ENCODE data around the gene SIK3. TPM values are rescaled to one million over a fixed set of nuclear protein-coding genes. Genes with fewer than 3 reads are reported as not detected.

SIK3 gene
- total RNA-seq, 1 experiment from 2014 or later, result 31.4 TPM

- no peak overlapping the region for H3T11ph ChIP-seq (ENCODE audit: low read length)
- Mint-ChIP-seq H3K9me3 (no peaks in the 10 kb centered on the region), H3K27me3 (ENCODE audit: low read depth) (no peaks in the 10 kb centered on the region), H3K36me3 (ENCODE audit: insufficient read depth in 1 of 3, low read depth in 3 of 3) (no peaks in the 10 kb centered on the region), H3K4me1 (peaks cover 12 to 24% of the 10 kb centered on the region in 2 experiments), H3K4me3 (no peak overlapping the region), H3K27ac (no peak overlapping the region)
- no peak overlapping the region for H2BK12ac ChIP-seq (ENCODE audit: insufficient read length, low read depth, low read length)
- H2BK120ac ChIP-seq (ENCODE audit: low read depth, low read length, poor library complexity, severe bottlenecking), result no peak overlapping the region
- H3K14ac ChIP-seq (ENCODE audit: insufficient read depth, low read length), result no peak overlapping the region
- no peaks in the 10 kb centered on the region for H3K23me2 ChIP-seq (ENCODE audit: insufficient read length, low read depth, low read length, poor library complexity, severe bottlenecking)
- H3K27ac ChIP-seq (ENCODE audit: insufficient read length, low read depth, low read length), result no peak overlapping the region
- DNase-seq, result no peak
- H4K91ac ChIP-seq (ENCODE audit: insufficient read length, low read depth, low read length), result no peak overlapping the region
- no peak overlapping the region for H3K56ac ChIP-seq (ENCODE audit: insufficient read length, low read depth, low read length)
- no peaks in the 10 kb centered on the region for H3K79me1 ChIP-seq (ENCODE audit: insufficient read depth, low read depth, low read length, poor library complexity, severe bottlenecking)
- H4K5ac ChIP-seq (ENCODE audit: insufficient read length, low read depth, low read length), result no peak overlapping the region
- H2BK5ac ChIP-seq (ENCODE audit: insufficient read length, low read length), result no peak overlapping the region
- TF ChIP-seq CTCF (conservative IDR thresholded peaks at IDR 0.05), result no peak
- peaks cover 2% of the 10 kb centered on the region; the same call in 1 of the 2 replicates for H3K79me2 ChIP-seq (ENCODE audit: insufficient read depth, low read length)
- H3K27me3 ChIP-seq (ENCODE audit: insufficient read depth, low read length), result no peaks in the 10 kb centered on the region
- no peaks in the 10 kb centered on the region for H3K9me3 ChIP-seq (ENCODE audit: control insufficient read depth, low read depth, low read length)
- no peak overlapping the region for H2AK5ac ChIP-seq (ENCODE audit: insufficient read length, low read length)
- H2BK15ac ChIP-seq (ENCODE audit: low read depth, low read length), result no peak overlapping the region
- no peak overlapping the region for H3K4ac ChIP-seq (ENCODE audit: low read depth, low read length)
- H4K20me1 ChIP-seq (ENCODE audit: control insufficient read depth, insufficient read depth, insufficient read length), result no peaks in the 10 kb centered on the region
- no peak overlapping the region for H3K18ac ChIP-seq (ENCODE audit: insufficient read length, low read depth, low read length)
- H3K4me1 ChIP-seq (ENCODE audit: insufficient read depth, low read length), result no peaks in the 10 kb centered on the region
- no CpG with 5 or more reads among the region's 3 CpGs for WGBS (ENCODE audit: extremely low coverage, insufficient read length, low lambda C conversion rate)
- no peak overlapping the region for H3K4me2 ChIP-seq (ENCODE audit: insufficient read depth, insufficient read length, low read length)
- H3K23ac ChIP-seq (ENCODE audit: insufficient read length, low read depth, low read length), result no peak overlapping the region
- no peak overlapping the region for H2AFZ ChIP-seq (ENCODE audit: low read length)
- H2BK20ac ChIP-seq (ENCODE audit: low read depth, low read length, poor library complexity, severe bottlenecking), result no peak overlapping the region
- no peak overlapping the region for H4K8ac ChIP-seq (replicated peaks; ENCODE audit: insufficient read length, low read depth, low read length)
- no peak overlapping the region for H3K9ac ChIP-seq (ENCODE audit: extremely low read depth, insufficient read length, low read length)
These were observed 75.7 kb downstream of the SIK3 start for GRCh38 chr11:117022526-117022925.
